Lower lobe of right lung (tissue), 2 donors: ENCODE data around the gene ITPKB. TPM values are rescaled to one million over a fixed set of nuclear protein-coding genes. Genes with fewer than 3 reads are reported as not detected.

Experiments
- ATAC-seq, 2 donors: fragments of 200-7000 bp; cut with Tn5 transposase; one replicate each; pipeline ENCODE4 v1.9.1; 2020 to 2022; ENCODE audit warnings: mild to moderate bottlenecking in 2 of 2, moderate library complexity in 2 of 2
- DNase-seq: peaks from one replicate; pipeline ENCODE4 v3.0.0-alpha.2; 2020
- H3K27ac ChIP-seq: fragments of 200-600 bp; one replicate; pipeline ENCODE4 v1.8.0; 2022
- H3K27me3 ChIP-seq: fragments of 200-600 bp; one replicate; pipeline ENCODE4 v1.8.0; 2022; ENCODE audit warnings: low read depth
- H3K36me3 ChIP-seq: fragments of 200-600 bp; one replicate; pipeline ENCODE4 v1.8.0; 2022; ENCODE audit warnings: mild to moderate bottlenecking
- H3K4me1 ChIP-seq: fragments of 200-600 bp; one replicate; pipeline ENCODE4 v1.8.0; 2022
- H3K4me3 ChIP-seq: fragments of 200-600 bp; one replicate; pipeline ENCODE4 v1.8.0; 2022; ENCODE audit warnings: mild to moderate bottlenecking
- H3K9me3 ChIP-seq: fragments of 200-600 bp; one replicate; pipeline ENCODE4 v1.8.0; 2022
- intact Hi-C: fragments of 100-400 bp; cut with DNase I; formaldehyde crosslinking; loops from one replicate; pipeline ENCODE4 v1.11.0; 2022
- total RNA-seq: library from RNA; stranded (reverse); fragmentation: NEBNext Ultra II Directional; extraction: Animal tissue kit (Norgen Biotek cat#: 25700); gene quantifications from one replicate; pipeline ENCODE4 v1.2.1, GENCODE V29; 2021
- TF ChIP-seq, protein P1 (sequence below): fragments of 200-600 bp; IDR thresholded peaks from one replicate; pipeline ENCODE4 v1.8.0; 2022; ENCODE audit warnings: antibody characterized with exemption, mild to moderate bottlenecking
- donor health status: DM: no; HTN: yes; CAD: no; lungs with severe emphysema.

Gene ITPKB
- total RNA-seq, 1 donor from 2014 or later = 42.3 TPM

DNA sequence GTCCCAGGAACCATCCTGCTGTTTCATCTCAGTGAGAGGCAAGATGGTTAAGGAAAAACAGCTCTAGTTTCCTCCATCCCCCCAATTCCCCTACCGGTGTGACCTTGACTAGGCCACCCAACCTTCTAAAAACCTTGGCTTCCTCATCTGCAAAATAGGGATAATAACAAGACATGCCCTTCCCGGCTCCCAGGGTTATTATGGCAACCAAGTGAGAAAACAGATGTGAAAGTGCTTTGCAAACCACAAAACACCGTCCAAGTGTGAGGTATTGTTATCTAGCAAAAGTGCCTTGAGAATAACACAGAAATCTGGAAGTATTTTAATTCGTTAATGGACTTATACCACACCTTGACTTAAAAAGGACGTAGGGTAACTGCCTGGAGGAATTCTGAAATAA is 62.7 kb downstream of the ITPKB start:
- Histone ChIP-seq H3K9me3 (no peaks in the 10 kb centered on the region), H3K36me3 (no peaks in the 10 kb centered on the region), H3K27me3 (no peaks in the 10 kb centered on the region), H3K27ac (peak overlapping the region; percentile 66), H3K4me1 (peaks cover 90% of the 10 kb centered on the region), H3K4me3 (no peak overlapping the region)
- ATAC-seq (no peak), DNase-seq (no peak)
- TF ChIP-seq, protein P1, sequence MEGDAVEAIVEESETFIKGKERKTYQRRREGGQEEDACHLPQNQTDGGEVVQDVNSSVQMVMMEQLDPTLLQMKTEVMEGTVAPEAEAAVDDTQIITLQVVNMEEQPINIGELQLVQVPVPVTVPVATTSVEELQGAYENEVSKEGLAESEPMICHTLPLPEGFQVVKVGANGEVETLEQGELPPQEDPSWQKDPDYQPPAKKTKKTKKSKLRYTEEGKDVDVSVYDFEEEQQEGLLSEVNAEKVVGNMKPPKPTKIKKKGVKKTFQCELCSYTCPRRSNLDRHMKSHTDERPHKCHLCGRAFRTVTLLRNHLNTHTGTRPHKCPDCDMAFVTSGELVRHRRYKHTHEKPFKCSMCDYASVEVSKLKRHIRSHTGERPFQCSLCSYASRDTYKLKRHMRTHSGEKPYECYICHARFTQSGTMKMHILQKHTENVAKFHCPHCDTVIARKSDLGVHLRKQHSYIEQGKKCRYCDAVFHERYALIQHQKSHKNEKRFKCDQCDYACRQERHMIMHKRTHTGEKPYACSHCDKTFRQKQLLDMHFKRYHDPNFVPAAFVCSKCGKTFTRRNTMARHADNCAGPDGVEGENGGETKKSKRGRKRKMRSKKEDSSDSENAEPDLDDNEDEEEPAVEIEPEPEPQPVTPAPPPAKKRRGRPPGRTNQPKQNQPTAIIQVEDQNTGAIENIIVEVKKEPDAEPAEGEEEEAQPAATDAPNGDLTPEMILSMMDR = no peak
- intact Hi-C loops = no loop called here

DNA sequence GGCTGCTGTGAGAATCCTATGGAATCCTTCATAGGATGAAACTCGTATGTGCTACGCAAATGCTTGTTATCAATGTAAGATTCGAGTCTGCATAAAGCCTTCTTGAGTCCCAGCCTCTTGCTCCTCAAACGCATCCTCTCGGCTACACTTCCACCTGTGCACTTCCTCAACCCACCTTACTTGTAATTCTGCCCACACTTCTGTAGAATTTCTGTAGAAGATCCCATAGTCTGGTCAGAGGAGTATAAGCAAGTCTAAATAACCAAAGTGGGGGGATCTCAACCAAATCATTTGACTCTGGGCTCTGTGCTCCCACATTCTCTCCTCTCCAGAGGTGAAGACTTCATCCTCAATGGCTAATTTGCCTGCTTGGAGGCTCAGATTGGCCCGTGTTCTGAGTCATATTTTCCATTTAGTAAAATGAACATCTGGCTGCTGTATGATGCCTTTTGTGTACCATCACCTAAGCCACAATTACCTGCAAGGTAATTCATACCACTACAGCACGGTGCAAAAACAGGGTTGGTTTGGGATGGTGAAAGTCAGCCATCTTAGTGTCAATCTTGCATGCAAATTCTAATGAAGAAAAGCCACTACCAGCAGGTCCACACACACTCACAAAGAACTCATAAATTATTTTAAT is 63.2 kb downstream of the ITPKB start:
- DNase-seq = no peak
- intact Hi-C loops = no loop called here
- ATAC-seq = no peak
- TF ChIP-seq, protein P1 = no peak
- Histone ChIP-seq H3K9me3 (no peaks in the 10 kb centered on the region), H3K36me3 (no peaks in the 10 kb centered on the region), H3K4me3 (no peak overlapping the region), H3K27me3 (no peaks in the 10 kb centered on the region), H3K4me1 (peaks cover 90% of the 10 kb centered on the region), H3K27ac (peak overlapping the region; percentile 66)

DNA sequence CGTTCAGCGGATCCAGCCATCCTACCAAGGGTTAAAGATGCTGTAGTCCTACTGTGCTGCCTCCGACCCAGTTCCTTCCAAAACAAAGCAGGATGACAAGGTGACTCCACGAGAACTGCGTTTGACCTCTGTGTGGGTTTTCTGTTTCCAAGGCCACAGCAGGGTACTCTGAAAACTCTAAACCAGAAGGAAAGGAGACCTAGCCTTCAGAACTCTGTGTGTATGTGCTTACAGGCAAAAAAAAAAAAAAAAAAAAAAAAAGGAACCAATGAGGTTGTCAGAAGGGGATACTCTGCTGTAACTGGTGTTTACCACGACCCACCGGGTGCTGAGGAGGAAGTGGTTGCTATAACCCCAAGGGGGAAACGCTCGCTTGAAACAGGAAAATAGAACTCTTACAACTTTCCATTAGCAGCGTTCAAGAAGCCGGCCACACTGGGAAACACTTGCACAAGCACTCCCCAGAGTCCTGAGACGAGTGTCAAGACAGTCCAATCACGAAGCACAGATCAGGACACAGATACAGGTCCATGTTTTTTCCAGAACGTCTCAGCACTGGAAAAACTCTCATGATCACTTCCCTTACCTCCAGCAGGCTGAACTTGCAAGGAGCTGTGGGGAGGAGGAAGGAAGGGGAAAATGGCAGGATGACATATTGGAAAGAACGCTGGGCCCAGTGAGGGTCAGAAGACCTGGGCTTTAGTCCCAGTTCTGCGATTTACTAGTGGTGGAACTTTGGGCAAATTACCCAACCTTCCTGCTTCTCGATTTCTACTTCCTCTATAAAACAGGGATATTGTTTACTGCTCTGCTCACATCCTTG is 64.0 kb downstream of the ITPKB start:
- DNase-seq = peak; percentile 64
- Histone ChIP-seq H3K4me3 (no peak overlapping the region), H3K36me3 (no peaks in the 10 kb centered on the region), H3K27ac (peak overlapping the region; percentile 66), H3K4me1 (peaks cover 90% of the 10 kb centered on the region), H3K9me3 (no peaks in the 10 kb centered on the region), H3K27me3 (no peaks in the 10 kb centered on the region)
- intact Hi-C loops = no loop called here
- ATAC-seq = peak; percentile 70 to 74
- TF ChIP-seq, protein P1 = no peak

DNA sequence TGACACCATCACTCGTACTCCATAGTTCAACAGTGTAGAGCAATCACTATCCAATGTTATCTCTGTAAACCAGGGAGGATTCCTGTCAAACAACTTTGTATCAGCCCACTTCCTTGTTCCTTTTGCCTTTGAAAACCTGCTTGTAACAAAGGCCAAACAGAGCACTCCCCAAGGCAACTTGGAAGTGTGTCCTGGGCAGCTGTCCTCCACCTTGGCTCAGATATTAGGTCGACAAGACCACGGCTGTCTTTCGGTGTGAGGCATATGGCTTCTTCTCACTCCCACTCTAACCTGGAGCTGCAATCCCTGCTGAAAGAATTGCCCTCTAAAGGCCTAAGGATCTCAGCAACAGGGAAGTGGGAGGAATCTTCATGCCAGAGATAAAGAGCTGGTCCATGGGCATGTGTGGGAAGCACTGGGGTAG is 66.7 kb downstream of the ITPKB start:
- ATAC-seq (no peak), DNase-seq (no peak)
- H3K9me3 ChIP-seq = no peaks in the 10 kb centered on the region
- H3K36me3 ChIP-seq = no peaks in the 10 kb centered on the region
- H3K27ac ChIP-seq = peak overlapping the region; percentile 44
- TF ChIP-seq, protein P1 = no peak
- intact Hi-C loops = no loop called here
- H3K4me3 ChIP-seq = no peak overlapping the region
- no peaks in the 10 kb centered on the region for H3K27me3 ChIP-seq
- H3K4me1 ChIP-seq = peaks cover 78% of the 10 kb centered on the region

DNA sequence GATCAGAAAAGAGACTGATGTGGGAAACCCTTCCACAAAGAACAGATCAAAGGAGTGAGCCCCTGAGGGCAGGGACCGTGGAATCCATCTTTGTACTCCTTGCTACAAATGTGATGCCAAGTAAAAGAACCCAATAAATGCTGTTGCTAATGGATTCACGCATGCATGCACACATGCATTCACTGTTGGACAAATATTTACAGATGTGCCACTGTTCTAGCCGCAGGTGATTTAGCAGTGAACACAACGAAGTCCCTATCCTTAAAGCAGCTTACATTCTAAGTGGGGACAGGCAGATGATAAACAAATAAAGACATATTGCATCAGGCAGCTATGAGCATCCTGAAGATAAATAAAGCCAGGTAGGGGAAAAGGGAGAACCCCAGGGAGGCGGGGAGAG is 67.8 kb downstream of the ITPKB start:
- Histone ChIP-seq H3K27me3 (no peaks in the 10 kb centered on the region), H3K4me3 (no peak overlapping the region), H3K27ac (no peak overlapping the region), H3K36me3 (no peaks in the 10 kb centered on the region), H3K4me1 (peaks cover 75% of the 10 kb centered on the region), H3K9me3 (no peaks in the 10 kb centered on the region)
- intact Hi-C loops = no loop called here
- ATAC-seq = no peak
- TF ChIP-seq, protein P1 = no peak
- DNase-seq = no peak
